Measurements from ENCODE around the gene OR1M1.

OR1M1 gene

GRCh38 chr19:9075064-9075949 is 11.6 kb upstream of the OR1M1 start:
- DNase-seq (ENCODE audit: low spot score): no peak

GRCh38 chr19:9076901-9077300 is 10.0 kb upstream of the OR1M1 start:
- no peak for DNase-seq (ENCODE audit: low spot score)

- no peak for DNase-seq (ENCODE audit: low spot score)
These were observed 8.2 kb upstream of the OR1M1 start for GRCh38 chr19:9078651-9079050.

GRCh38 chr19:9107375-9107774 is 20.5 kb downstream of the OR1M1 start, which contains the start of gene OR7G2:
Gene OR7G2, minus strand, starts transcription at chr19:9107475. Its CDS starts 4,232 bp downstream, at chr19:9103243.
- DNase-seq (ENCODE audit: low spot score): no peak

- DNase-seq (ENCODE audit: low spot score): no peak
These were observed 23.1 kb downstream of the OR1M1 start for GRCh38 chr19:9109959-9110358.

- no peak for DNase-seq (ENCODE audit: low spot score)
These were observed 28.5 kb downstream of the OR1M1 start, which contains the start of gene OR7G1 for GRCh38 chr19:9115307-9115813. Gene OR7G1, minus strand, starts transcription at chr19:9115763. Its CDS starts 0 bp downstream, at chr19:9115763.

GRCh38 chr19:9116547-9116946 is 29.7 kb downstream of the OR1M1 start:
- no peak for DNase-seq (ENCODE audit: low spot score)

GRCh38 chr19:9126900-9127405 is 40.1 kb downstream of the OR1M1 start, which contains the start of gene OR7G3:
Gene OR7G3, minus strand, starts transcription at chr19:9126950. Its CDS starts 0 bp downstream, at chr19:9126950.
- DNase-seq (ENCODE audit: low spot score): no peak

GRCh38 chr19:9128171-9128570 is 41.3 kb downstream of the OR1M1 start:
- no peak for DNase-seq (ENCODE audit: low spot score)

GRCh38 chr19:9130965-9131364 is 44.1 kb downstream of the OR1M1 start:
- no peak for DNase-seq (ENCODE audit: low spot score)

- no peak for DNase-seq (ENCODE audit: low spot score)
These were observed 45.6 kb downstream of the OR1M1 start for GRCh38 chr19:9132422-9132821.

GRCh38 chr19:9139609-9140158 is 52.8 kb downstream of the OR1M1 start:
- no peak for DNase-seq (ENCODE audit: low spot score)

- peak; percentile 96 for DNase-seq (ENCODE audit: low spot score)
These were observed 53.5 kb downstream of the OR1M1 start, which contains the start of gene ZNF317 for GRCh38 chr19:9140159-9140874. Gene ZNF317, plus strand, starts transcription at chr19:9140397. Its CDS starts 15,620 bp downstream, at chr19:9156017.

- DNase-seq (ENCODE audit: low spot score): no peak
These were observed 58.1 kb downstream of the OR1M1 start for GRCh38 chr19:9144920-9145319.
